Osteocyte (in vitro differentiated cells): Measurements from ENCODE around the gene MYO10. TPM values are rescaled to one million over a fixed set of nuclear protein-coding genes. Genes with fewer than 3 reads are reported as not detected.

Experiments used
- DNase-seq: peaks from one replicate; pipeline ENCODE4 v3.0.0; 2021; ENCODE audit warnings: mixed read lengths; ENCODE audit not compliant: unreplicated experiment; ENCODE audit errors: extremely low spot score
- H3K27ac Mint-ChIP-seq: one replicate; pipeline ENCODE4 v1.8.0; 2021; ENCODE audit warnings: mild to moderate bottlenecking, mixed read lengths; ENCODE audit not compliant: unreplicated experiment
- H3K27me3 Mint-ChIP-seq: one replicate; pipeline ENCODE4 v1.8.0; 2021; ENCODE audit warnings: mixed read lengths; ENCODE audit not compliant: unreplicated experiment
- H3K36me3 Mint-ChIP-seq: one replicate; pipeline ENCODE4 v1.8.0; 2021; ENCODE audit warnings: mixed read lengths; ENCODE audit not compliant: unreplicated experiment
- H3K4me1 Mint-ChIP-seq: one replicate; pipeline ENCODE4 v1.8.0; 2021; ENCODE audit warnings: mixed read lengths; ENCODE audit not compliant: unreplicated experiment
- H3K4me3 Mint-ChIP-seq: one replicate; pipeline ENCODE4 v1.8.0; 2021; ENCODE audit warnings: mild to moderate bottlenecking, moderate library complexity, mixed read lengths; ENCODE audit not compliant: unreplicated experiment
- H3K9me3 Mint-ChIP-seq: one replicate; pipeline ENCODE4 v1.8.0; 2021; ENCODE audit warnings: mixed read lengths; ENCODE audit not compliant: unreplicated experiment
- total RNA-seq: library from RNA; stranded (reverse); gene quantifications from 2 replicates; pipeline ENCODE4 v1.2.1, GENCODE V29; 2021
- TF ChIP-seq, protein P1 (sequence below): fragments of 200-600 bp; sonication (generic); IDR thresholded peaks from 2 replicates; pipeline ENCODE4 v1.5.0; 2021; ENCODE audit warnings: antibody characterized with exemption, mild to moderate bottlenecking, moderate library complexity

The MYO10 gene
- total RNA-seq, 1 donor from 2014 or later = 87.8 TPM

DNA sequence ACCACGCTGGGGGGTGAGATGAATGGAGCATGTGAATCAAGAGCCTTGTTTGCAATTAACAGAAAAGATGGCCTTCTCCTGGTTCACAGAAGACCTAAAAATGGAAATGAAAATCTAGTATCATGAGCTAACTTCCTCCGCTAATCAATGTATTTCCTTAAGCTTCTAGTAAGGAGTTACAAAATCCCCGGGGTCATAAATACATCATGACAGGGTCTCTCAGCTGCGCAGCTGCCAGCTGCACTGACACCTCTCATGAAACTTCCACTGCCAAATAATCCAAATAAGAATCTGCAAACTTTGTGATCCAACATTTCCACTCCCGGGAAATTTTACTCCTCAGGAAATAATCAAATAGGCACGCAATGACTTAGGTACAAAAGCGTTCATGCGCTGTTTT is 11.9 kb downstream of the MYO10 start:
- peaks cover 14% of the 10 kb centered on the region for H3K36me3 Mint-ChIP-seq
- H3K27ac Mint-ChIP-seq = no peak overlapping the region
- H3K4me3 Mint-ChIP-seq = no peak overlapping the region
- TF ChIP-seq, protein P1, sequence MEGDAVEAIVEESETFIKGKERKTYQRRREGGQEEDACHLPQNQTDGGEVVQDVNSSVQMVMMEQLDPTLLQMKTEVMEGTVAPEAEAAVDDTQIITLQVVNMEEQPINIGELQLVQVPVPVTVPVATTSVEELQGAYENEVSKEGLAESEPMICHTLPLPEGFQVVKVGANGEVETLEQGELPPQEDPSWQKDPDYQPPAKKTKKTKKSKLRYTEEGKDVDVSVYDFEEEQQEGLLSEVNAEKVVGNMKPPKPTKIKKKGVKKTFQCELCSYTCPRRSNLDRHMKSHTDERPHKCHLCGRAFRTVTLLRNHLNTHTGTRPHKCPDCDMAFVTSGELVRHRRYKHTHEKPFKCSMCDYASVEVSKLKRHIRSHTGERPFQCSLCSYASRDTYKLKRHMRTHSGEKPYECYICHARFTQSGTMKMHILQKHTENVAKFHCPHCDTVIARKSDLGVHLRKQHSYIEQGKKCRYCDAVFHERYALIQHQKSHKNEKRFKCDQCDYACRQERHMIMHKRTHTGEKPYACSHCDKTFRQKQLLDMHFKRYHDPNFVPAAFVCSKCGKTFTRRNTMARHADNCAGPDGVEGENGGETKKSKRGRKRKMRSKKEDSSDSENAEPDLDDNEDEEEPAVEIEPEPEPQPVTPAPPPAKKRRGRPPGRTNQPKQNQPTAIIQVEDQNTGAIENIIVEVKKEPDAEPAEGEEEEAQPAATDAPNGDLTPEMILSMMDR = no peak
- H3K9me3 Mint-ChIP-seq = no peaks in the 10 kb centered on the region
- peaks cover 23% of the 10 kb centered on the region for H3K4me1 Mint-ChIP-seq
- no peaks in the 10 kb centered on the region for H3K27me3 Mint-ChIP-seq
- no peak for DNase-seq

DNA sequence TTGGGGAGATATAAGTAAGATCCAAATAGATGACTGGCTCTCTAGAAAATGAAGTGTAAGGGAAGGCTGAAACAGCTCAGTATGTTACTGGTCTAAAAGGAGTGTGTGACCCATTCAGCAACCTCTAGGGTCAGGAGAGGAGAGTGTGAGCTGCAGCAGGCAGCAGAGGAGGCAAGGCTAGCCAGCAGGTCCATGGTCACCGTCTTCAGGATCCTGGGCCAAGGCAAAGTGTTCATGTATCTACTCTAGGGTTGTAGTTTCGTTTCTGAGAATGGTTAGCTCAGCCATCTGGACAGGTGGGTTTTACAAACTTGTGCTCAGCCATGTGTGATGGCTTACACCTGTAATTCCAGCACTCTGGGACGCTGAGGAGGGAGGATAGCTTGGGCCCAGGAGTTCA is 13.7 kb downstream of the MYO10 start:
- Mint-ChIP-seq H3K27ac (no peak overlapping the region), H3K4me3 (no peak overlapping the region), H3K27me3 (no peaks in the 10 kb centered on the region), H3K9me3 (no peaks in the 10 kb centered on the region), H3K36me3 (peaks cover 14% of the 10 kb centered on the region), H3K4me1 (peaks cover 33% of the 10 kb centered on the region)
- DNase-seq = no peak
- TF ChIP-seq, protein P1 = no peak

DNA sequence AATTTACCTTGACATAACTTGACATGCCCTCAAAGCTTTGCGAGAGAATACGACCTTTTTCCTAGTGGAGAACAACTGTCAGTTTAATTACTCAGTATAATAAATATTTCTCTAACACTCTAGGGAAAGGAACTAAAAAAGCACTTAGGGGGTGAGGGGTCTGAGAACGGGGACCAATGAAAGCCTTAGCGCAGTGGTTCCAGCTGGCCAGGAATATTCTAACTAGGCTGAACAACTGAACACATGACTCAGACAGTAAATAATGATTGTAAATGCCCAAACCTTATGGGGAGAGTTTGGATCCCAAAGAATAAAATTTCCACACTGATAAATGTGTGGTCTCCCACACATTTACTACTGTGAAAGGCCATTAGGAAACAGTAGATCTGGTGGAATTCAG is 14.9 kb downstream of the MYO10 start:
- H3K9me3 Mint-ChIP-seq = no peaks in the 10 kb centered on the region
- H3K4me3 Mint-ChIP-seq = no peak overlapping the region
- TF ChIP-seq, protein P1 = no peak
- H3K27me3 Mint-ChIP-seq = no peaks in the 10 kb centered on the region
- peaks cover 14% of the 10 kb centered on the region for H3K36me3 Mint-ChIP-seq
- peaks cover 44% of the 10 kb centered on the region for H3K4me1 Mint-ChIP-seq
- H3K27ac Mint-ChIP-seq = no peak overlapping the region
- no peak for DNase-seq

DNA sequence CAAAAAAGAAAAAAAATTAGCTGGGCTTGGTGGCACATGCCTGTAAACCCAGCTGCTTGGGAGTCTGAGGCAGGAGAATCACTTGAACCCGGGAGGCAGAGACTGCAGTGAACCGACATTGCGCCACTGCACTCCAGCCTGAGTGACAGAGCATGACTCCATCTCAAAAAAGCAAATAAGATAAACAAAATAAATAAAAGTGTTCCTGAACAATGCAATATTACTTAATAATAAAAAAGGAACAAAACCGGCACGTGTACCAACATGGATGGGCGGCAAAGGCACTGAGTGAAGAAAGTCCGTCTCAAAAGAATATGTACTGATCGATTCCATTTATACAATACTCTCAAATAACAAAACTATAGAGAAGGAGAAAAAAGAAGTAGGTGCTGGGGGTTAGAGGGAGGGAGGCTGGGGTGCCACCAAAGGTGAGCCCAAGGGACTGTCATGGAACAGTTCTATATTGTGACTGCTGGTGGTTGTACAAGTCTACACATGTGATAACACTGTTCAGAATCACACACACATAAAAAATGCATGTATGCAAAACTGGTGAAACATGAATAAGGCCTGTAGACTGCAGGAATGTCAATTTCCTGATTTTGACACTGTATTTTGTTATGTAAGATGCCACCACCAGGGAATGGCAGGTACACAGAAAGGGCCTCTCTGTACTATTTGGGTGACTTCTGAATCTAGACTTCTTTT is 15.8 kb downstream of the MYO10 start:
- Mint-ChIP-seq H3K27ac (no peak overlapping the region), H3K4me3 (no peak overlapping the region), H3K4me1 (peaks cover 51% of the 10 kb centered on the region), H3K27me3 (no peaks in the 10 kb centered on the region), H3K9me3 (no peaks in the 10 kb centered on the region), H3K36me3 (peaks cover 14% of the 10 kb centered on the region)
- TF ChIP-seq, protein P1 = no peak
- no peak for DNase-seq

DNA sequence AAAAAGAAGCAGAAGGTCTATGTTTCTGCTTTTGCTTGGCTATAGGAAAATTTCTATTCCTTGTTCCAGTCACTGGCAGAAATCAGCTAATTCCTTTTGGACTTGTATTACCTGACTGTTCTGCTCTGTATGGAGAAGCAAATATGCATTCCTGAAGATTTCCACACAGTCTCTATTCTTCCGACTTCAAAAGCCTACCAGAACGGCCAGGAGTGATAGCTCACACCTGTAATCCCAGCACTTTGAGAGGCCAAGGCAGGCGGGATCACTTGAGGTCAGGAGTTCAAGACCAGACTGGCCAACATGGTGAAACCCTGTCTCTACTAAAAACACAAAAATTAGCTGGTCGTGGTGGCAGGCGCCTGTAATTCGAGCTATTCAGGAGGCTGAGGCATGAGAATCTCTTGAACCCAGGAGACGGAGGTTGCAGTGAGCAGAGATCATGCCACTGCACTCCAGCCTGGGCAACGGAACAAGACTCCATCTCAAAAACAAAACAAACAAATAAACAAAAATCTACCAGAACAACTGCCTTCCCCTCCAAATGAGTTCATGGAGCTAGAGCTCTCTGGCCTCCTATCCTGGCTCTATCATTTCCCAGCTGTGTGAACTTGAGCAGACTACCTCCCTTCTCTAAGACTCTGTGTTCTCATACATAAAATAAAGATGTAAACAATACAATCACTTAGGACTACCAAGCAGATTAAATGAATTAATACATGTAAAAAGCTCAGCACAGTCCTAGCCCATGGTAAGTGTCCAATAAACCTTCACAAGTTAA is 17.0 kb downstream of the MYO10 start:
- H3K27ac Mint-ChIP-seq = peak overlapping the region; percentile 52
- TF ChIP-seq, protein P1 = no peak
- H3K4me1 Mint-ChIP-seq = peaks cover 56% of the 10 kb centered on the region
- no peak for DNase-seq
- H3K9me3 Mint-ChIP-seq = no peaks in the 10 kb centered on the region
- no peak overlapping the region for H3K4me3 Mint-ChIP-seq
- peaks cover 13% of the 10 kb centered on the region for H3K36me3 Mint-ChIP-seq
- H3K27me3 Mint-ChIP-seq = no peaks in the 10 kb centered on the region
